T47D (cell line): ENCODE results near the gene GLYAT.

Experiments used
- DNase-seq, 2 experiments: peaks; one replicate each; pipeline versions ENCODE4 v3.0.0 to v3.0.0-alpha.2; 2011 to 2012; ENCODE audit warnings: low read depth in 1 of 2, low spot score in 1 of 2
- JUND ChIP-seq: IDR thresholded peaks from 2 replicates; pipeline ENCODE4 v1.6.1; 2012; ENCODE audit warnings: low read depth
- in situ Hi-C: cut with HindIII; loops from 2 replicates; pipeline ENCODE4 v1.10.0; 2016; ENCODE audit warnings: low sequenced_read_pairs, low pct_unique_long_range_greater_than_20kb

GLYAT gene

DNA sequence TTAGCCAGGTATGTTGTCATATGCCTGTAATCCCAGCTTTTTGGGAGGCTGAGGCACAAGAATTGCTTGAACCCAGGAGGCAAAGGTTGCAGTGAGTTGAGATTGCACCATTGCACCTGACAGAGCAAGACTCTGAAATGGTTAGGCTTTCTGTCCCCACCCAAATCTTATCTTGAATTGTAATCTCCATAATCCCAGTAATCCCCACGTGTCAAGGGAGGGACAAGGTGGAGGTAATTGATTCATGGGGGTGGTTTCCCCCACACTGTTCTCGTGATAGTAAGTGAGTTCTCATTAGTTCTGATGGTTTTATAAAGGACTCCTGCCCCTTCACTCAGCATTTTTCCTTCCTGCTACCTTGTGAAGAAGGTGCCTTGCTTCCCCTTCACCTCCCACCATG lies 37.6 kb upstream of the GLYAT start:
- no peak for TF ChIP-seq JUND
- in situ Hi-C loops, result no loop called here
- DNase-seq, result no peak

DNA sequence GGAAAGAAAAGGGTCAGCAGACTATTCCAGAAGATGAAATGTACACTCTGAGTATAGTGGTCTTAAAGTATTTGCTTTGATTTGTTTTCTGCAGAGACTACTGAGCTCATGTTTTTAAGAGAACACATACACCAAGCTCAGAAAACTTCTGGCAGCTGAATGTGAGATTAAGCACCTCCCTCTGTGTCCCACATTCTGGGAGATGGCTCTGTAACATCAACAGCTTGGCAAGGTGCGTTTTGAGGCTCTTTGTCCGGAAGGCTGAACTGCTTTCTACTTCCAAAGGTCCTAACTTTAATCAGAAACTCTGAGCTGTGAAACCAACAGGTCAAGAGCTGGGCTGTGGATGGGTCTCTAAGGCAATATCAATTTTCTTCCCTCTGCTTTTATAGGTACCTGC lies 36.4 kb upstream of the GLYAT start:
- DNase-seq, result no peak
- in situ Hi-C loops, result no loop called here
- TF ChIP-seq JUND, result no peak

DNA sequence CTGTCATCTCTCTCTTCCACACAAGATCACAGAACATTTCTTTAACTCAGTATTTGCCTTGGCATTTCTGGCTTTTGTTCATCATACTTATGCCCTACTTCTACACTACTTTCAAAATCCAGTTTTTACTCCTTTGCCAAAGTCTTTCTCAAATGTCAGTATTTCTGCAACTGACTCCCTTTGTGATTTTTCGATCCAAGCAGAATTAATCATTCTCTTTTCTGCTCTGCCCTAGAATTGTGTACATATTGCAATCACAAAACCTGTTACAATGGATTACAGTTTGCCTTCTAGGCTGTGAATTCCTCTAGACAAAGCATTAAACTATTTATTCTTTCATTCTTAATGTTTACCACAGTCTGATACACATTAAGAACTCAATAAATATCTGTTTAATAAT lies 33.3 kb upstream of the GLYAT start:
- in situ Hi-C loops, result no loop called here
- DNase-seq, result no peak
- no peak for TF ChIP-seq JUND

DNA sequence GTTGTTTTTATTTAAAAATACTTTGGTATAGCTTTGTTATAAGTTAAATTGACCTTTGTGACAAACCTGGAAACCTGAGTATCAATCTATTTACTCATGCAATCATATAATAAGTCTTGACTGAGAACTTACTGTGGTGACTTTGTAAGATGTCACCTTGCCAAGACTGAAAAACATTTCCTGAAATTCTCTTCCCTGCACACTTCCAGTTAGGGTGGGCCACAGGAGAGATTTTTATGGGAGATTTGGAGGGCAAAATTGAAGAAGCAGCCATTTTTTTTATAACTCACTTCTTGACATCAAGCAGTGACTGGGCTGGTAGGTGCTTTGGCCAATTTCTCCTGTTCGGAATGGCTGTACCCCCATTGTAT lies 31.4 kb upstream of the GLYAT start:
- TF ChIP-seq JUND, result no peak
- DNase-seq, result no peak
- in situ Hi-C loops, result no loop called here

DNA sequence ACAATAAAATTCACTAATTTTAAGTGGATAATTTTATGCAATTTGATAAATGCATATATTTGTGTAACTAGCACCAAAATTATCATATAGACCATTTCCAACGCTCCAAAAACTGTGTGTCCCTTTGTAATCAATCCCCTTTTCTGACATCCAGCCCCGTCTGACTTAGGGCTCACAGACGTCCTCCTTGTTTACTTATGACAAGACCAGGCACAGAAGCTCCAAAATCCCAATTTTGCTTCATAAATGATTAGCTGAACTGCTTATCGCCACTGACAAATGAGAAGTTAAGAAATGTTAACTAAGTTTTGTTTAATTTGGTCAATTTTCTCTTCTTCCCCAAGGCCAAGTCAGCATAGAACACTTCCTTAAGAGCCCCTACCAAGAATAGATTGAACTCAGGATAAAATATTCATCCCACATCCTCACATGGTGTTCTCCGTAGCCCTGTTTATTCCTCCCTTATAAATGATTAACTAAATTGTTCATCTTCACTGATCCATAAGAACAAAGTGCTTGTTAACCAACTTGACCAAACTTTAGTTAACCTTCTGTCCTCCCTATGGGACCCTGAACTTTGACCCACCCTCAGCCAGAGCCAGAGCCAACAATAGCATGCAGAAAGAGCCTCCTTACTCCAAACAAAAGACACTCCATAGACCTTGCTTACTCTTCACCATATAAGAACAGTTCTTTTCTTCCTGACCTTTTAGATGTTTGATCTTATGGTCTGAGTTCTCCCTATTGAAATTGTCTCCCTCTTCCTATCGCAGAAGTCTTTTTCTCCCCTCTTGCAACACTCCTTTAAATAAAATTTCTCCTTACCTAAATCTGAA lies 30.8 kb upstream of the GLYAT start:
- TF ChIP-seq JUND, result no peak
- in situ Hi-C loops, result no loop called here
- no peak for DNase-seq

DNA sequence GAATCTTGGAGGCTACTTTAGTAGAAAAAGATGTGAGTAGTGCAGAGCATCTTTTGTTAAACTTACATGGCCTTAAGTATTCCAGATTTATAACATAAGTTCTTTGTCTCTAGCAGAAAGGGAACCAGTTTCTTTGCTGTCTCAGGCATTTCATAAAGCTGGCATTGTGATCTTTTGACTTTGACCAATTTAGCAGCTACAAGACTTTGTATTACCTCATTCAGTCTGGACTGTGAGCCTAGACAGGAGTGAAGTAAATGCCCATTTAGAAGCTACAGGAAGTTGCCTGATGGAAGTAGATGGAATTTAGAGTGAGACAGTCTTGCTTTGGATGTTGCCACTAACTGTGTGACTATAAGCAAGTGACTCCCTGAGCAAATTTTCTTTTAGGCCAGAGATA lies 25.7 kb upstream of the GLYAT start:
- no peak for TF ChIP-seq JUND
- no peak for DNase-seq
- in situ Hi-C loops, result no loop called here

DNA sequence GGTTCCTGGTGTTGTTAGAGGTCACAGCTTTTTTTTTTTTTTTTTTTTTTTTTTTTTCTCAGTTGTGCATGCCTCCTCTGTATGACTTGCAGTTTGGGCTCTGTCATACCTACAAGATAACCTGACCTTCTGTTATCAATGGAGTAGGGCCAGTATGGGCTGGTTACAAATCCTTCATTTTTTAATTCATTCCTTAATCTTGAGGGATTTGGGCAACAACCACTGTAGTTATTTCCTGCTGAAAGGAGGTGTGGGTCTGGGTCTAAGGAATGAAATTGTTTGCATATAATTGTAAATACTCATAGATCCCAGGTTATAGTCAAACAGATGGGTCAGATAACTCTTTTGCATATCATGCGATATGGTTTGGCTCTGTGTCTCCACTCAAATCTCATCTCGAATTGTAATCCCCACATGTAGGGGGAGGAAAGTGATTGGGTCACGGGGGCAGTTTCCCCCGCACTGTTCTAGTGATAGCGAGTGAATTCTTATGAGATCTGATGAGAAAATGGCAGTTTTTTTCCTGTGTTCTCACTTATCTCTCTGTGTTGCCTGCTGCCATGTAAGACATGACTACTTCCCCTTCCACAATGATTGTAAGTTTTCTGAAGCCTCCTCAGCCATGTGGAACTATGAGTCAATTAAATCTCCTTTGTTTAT lies 14.1 kb upstream of the GLYAT start:
- TF ChIP-seq JUND, result no peak
- in situ Hi-C loops, result no loop called here
- no peak for DNase-seq

DNA sequence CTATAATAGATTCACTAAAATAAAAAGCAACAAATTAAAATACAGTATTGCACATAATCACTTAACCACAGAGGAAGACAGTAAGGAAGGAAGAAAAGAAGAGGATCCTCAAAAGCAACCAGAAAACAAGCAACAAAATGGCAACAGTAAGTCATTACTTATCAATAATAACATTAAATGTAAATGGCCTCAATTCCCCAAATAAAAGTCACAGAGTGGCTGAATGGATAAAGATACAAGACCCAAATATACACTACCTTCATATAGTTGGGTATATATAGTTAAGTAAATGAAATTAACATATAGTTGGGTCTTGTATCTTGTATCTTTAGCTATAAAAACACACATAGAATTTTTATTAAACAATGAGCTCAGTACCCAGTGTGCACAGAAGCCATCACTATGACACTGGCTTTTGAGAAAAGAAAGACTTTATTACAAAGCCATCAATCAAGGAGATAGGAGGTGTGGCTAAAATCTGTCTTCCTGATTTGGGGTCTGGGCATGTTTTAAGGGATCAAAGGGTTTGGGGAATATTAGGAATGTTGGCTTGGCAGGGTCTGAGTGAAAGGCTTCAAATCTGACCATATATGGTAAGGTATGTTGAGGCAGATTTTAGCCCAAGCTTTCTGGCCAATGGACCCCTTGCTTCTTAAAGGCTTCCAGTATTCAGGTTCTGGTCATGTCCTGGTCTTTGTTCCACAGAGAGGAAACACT lies 13.4 kb upstream of the GLYAT start:
- in situ Hi-C loops, result no loop called here
- no peak for DNase-seq
- no peak for TF ChIP-seq JUND

DNA sequence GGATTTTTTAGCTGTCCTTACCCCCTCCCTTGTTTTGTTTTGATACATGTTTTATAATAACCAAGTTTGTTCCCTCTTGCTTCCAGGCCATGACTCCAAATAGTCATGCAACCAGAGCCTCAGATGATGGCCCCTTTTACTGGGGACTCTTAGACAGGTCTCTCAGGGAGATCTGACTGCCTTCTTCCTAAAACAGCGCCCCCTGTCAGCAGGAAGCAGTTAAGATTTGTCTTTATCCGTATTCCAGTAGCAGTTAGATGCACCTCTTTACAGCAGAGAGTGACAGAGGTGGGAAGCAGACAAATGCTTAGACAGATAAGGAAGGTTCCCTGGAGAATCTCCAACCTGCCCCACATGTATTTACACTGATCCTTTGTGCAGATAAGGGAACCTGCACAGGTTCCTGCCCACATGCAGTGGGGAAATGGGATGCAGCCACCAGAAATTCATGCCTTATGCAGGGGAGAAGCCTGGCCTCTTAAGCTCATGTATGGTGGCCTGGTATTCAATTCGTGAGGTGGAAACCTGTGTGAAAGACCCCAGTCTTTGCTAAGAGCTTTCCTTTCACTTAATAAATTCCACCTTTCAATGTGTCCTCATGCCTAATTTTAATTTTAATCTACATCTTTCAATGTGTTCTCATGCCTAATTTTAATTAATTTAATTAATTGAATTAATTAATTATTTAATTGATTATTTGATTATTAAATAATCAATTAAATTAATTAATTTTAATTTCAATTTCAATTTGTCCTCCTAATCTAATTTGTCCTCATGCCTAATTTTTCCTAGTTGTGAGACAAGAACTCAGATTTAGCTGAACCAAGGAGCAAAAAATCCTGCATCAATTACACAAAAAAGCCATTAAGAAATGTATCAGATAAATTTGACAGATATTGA lies 11.5 kb upstream of the GLYAT start:
- in situ Hi-C loops, result no loop called here
- no peak for DNase-seq
- TF ChIP-seq JUND, result no peak

DNA sequence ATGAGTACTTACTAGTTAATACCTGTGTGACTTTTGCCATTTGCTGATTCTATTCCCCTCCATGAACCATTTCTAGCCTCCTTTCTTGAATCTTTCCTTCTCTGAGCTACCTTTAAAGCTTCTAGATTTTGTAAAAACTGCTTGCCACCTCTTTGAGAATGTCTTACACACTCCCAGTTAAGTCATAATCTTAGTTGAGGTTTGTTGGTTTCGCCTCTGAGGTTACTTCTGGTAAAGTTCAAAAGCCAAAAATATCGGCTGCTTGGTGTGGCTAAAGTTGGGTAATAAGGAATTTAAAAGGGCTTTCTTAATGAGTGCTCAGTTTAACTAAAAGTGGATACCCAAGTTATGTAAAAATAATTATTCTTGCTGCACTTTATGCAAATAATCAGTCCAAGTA lies 10.4 kb upstream of the GLYAT start:
- TF ChIP-seq JUND, result no peak
- no peak for DNase-seq
- in situ Hi-C loops, result no loop called here

DNA sequence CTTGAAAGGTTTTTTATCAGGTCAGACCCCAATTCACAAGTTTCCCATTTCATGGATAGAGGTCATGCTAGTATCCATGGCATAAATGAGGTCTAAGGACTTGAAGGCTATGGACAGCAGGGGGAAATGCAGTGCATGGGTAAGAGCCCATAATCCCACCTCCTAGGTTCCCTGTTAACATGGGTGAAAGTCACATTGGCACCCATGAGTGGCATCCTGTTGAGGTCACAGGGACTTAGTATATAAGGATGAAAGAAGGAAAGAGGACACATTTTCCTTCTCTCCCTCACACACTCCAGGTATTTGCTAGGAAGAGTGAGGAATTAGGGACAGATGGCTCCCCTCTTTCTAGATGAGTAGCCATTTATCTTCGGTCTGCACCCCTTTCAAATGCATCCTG lies 9.4 kb upstream of the GLYAT start:
- DNase-seq, result no peak
- TF ChIP-seq JUND, result no peak
- in situ Hi-C loops, result no loop called here

DNA sequence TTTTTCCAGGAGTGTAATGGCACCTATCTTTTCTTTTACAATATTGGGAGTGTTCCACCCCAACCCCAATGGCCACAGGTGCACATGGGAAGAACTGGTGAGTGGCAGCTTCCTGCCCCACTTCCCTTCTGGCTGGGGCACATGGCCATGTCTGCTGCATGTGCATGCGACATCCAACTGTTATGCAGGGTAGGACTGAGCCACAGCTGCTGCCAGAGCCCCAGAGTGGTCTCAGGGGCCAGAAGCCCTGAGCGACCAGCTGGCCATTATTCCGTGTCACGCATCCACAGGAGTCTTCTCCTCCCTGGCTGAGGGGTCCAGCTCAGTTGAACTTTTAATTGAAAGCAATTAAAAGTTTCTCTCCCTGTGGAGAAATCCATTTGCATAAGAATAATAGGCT lies 8.7 kb upstream of the GLYAT start:
- no peak for TF ChIP-seq JUND
- DNase-seq, result no peak
- in situ Hi-C loops, result no loop called here
